ENCODE results near the gene NAV3.

The NAV3 gene

GRCh38 chr12:77968571-77968970 is 137.9 kb downstream of the NAV3 start:
- no peak for DNase-seq
- TF ChIP-seq, protein P1, sequence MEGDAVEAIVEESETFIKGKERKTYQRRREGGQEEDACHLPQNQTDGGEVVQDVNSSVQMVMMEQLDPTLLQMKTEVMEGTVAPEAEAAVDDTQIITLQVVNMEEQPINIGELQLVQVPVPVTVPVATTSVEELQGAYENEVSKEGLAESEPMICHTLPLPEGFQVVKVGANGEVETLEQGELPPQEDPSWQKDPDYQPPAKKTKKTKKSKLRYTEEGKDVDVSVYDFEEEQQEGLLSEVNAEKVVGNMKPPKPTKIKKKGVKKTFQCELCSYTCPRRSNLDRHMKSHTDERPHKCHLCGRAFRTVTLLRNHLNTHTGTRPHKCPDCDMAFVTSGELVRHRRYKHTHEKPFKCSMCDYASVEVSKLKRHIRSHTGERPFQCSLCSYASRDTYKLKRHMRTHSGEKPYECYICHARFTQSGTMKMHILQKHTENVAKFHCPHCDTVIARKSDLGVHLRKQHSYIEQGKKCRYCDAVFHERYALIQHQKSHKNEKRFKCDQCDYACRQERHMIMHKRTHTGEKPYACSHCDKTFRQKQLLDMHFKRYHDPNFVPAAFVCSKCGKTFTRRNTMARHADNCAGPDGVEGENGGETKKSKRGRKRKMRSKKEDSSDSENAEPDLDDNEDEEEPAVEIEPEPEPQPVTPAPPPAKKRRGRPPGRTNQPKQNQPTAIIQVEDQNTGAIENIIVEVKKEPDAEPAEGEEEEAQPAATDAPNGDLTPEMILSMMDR (IDR thresholded peaks at IDR 0.05; ENCODE audit: low read depth, low read length): no peak
- Histone ChIP-seq H3K36me3 (no peaks in the 10 kb centered on the region), H3K9me3 (ENCODE audit: severe bottlenecking) (no peaks in the 10 kb centered on the region), H3K4me3 (ENCODE audit: low read depth, low read length) (no peak overlapping the region), H3K27ac (no peak overlapping the region), H3K27me3 (ENCODE audit: insufficient read depth, low read depth, severe bottlenecking) (no peaks in the 10 kb centered on the region)

DNA sequence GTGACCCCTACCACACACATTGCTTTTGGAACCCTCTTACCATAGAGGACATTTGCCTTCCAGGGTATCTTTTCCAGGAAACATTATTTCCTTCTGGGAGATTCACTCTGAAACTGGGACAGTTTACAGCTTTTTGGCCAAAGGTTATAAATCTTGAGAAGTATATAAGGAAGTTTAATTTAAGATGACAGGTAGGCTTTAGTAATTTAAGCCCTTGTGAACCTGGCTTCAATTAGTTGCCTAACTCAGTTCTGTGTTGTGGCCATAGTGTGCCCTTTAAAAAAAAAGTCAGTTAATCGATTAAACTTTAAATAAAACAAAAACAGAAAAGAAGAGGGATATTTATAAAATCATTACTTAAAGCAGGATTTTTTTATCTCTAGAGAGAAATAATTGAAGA is 142.9 kb downstream of the NAV3 start:
- H3K4me3 ChIP-seq (ENCODE audit: low read depth, low read length): no peak overlapping the region
- TF ChIP-seq, protein P1 (IDR thresholded peaks at IDR 0.05; ENCODE audit: low read depth, low read length): no peak
- DNase-seq: no peak
- no peaks in the 10 kb centered on the region for H3K27me3 ChIP-seq (ENCODE audit: insufficient read depth, low read depth, severe bottlenecking)
- H3K27ac ChIP-seq: no peak overlapping the region
- H3K36me3 ChIP-seq: no peaks in the 10 kb centered on the region
- no peaks in the 10 kb centered on the region for H3K9me3 ChIP-seq (ENCODE audit: severe bottlenecking)

DNA sequence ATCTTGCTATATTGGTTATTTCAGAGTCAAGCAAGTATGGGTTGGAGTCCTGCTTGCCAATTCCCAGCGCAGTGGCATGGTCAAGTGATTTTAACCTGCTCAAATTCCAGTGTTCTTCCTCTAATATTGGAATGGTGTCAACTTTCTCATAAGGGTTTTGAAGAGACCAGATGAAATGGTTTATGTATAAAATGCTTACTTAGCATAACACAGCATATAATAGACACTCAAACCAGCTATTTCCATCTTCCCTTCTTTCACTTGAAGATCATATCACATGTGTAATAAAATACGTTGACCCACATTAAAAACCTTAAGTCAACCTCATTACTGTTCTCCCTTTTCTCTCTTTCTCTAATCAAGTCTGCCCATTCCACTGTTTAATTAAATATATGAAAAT is 144.0 kb downstream of the NAV3 start:
- no peak overlapping the region for H3K4me3 ChIP-seq (ENCODE audit: low read depth, low read length)
- TF ChIP-seq, protein P1 (IDR thresholded peaks at IDR 0.05; ENCODE audit: low read depth, low read length): no peak
- no peaks in the 10 kb centered on the region for H3K27me3 ChIP-seq (ENCODE audit: insufficient read depth, low read depth, severe bottlenecking)
- DNase-seq: no peak
- H3K27ac ChIP-seq: no peak overlapping the region
- H3K9me3 ChIP-seq (ENCODE audit: severe bottlenecking): no peaks in the 10 kb centered on the region
- no peaks in the 10 kb centered on the region for H3K36me3 ChIP-seq

GRCh38 chr12:77979597-77980250 is 149.0 kb downstream of the NAV3 start:
- TF ChIP-seq, protein P1 (IDR thresholded peaks at IDR 0.05; ENCODE audit: low read depth, low read length): no peak
- no peaks in the 10 kb centered on the region for H3K27me3 ChIP-seq (ENCODE audit: insufficient read depth, low read depth, severe bottlenecking)
- peak; percentile 10 for DNase-seq
- no peaks in the 10 kb centered on the region for H3K9me3 ChIP-seq (ENCODE audit: severe bottlenecking)
- H3K27ac ChIP-seq: no peak overlapping the region
- no peaks in the 10 kb centered on the region for H3K36me3 ChIP-seq
- no peak overlapping the region for H3K4me3 ChIP-seq (ENCODE audit: low read depth, low read length)

GRCh38 chr12:77980782-77981181 is 150.1 kb downstream of the NAV3 start:
- Histone ChIP-seq H3K27me3 (ENCODE audit: insufficient read depth, low read depth, severe bottlenecking) (no peaks in the 10 kb centered on the region), H3K36me3 (no peaks in the 10 kb centered on the region), H3K9me3 (ENCODE audit: severe bottlenecking) (no peaks in the 10 kb centered on the region), H3K4me3 (ENCODE audit: low read depth, low read length) (no peak overlapping the region), H3K27ac (no peak overlapping the region)
- TF ChIP-seq, protein P1 (IDR thresholded peaks at IDR 0.05; ENCODE audit: low read depth, low read length): no peak
- no peak for DNase-seq

DNA sequence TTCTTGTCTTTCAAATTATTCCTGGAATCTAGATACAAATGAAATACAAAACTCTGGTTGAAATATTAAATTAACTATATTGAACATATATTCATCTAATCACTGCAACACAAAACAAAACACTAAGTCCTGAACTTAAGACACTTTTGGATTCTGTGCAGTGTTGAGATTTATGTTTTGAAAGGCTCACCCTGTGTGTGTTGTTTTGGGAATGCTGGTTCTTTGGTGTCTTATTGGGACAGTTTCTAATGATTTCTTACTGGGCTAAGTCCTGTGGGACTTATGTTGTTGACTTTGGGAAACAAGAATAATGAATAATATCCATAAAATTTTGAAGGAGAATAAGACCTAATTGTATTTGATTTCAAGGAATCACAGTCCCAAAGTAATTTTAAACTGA is 153.2 kb downstream of the NAV3 start:
- no peaks in the 10 kb centered on the region for H3K27me3 ChIP-seq (ENCODE audit: insufficient read depth, low read depth, severe bottlenecking)
- no peak overlapping the region for H3K27ac ChIP-seq

More for the DNA sequence above, 153.2 kb downstream of the NAV3 start:
- H3K9me3 ChIP-seq (ENCODE audit: severe bottlenecking): no peaks in the 10 kb centered on the region
- TF ChIP-seq, protein P1 (IDR thresholded peaks at IDR 0.05; ENCODE audit: low read depth, low read length): no peak
- H3K4me3 ChIP-seq (ENCODE audit: low read depth, low read length): no peak overlapping the region
- H3K36me3 ChIP-seq: no peaks in the 10 kb centered on the region
- no peak for DNase-seq
